ENCODE measurements around the gene DDX42. TPM values are rescaled to one million over a fixed set of nuclear protein-coding genes. Genes with fewer than 3 reads are reported as not detected.

The DDX42 gene
- total and polyA plus RNA-seq, 2 of the 13 experiments (the other 11 are each of a cell fraction or from before 2014, with no cell fraction given) = 87.2 to 92.9 TPM

DNA sequence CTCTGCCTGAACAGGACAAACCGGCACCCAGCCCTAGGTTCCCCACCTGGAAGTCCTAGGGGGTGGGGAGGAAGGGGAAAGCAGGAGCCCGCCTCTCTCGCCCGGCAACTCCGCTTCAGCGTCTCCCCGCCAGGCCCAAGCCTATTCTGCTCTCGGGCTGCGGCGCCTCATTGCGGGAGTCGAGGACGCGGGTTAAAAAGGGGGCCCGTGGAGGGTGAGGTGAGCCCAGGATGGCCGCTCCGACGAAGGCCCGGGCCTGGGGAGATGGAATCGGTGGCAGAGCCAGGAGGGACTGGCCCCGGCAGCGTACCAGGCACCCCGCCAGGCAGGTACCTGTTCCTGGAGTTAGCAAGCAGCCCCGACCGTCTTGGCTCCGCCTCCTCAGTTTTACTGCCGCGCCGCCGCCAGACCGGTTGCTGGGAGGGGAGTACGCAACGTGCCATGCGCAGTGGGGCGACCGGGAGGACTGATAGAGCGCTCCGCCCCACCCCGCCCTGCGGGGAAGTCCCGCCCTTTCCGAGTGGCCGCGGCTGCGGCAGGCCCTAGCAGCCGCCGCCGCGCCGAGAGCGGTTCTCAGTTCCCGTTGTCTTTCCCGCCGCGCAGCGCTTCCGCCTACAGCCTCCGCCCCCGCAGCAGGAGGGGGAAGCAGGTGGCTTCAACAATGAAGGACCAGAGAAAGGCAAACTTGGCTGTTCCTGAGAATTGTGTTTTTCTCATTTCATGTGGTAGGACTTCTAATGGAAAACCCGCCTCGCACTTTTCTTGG is 32.4 kb upstream of the DDX42 start, which contains the start of gene STRADA (continued):
- TF ChIP-seq, protein P1, sequence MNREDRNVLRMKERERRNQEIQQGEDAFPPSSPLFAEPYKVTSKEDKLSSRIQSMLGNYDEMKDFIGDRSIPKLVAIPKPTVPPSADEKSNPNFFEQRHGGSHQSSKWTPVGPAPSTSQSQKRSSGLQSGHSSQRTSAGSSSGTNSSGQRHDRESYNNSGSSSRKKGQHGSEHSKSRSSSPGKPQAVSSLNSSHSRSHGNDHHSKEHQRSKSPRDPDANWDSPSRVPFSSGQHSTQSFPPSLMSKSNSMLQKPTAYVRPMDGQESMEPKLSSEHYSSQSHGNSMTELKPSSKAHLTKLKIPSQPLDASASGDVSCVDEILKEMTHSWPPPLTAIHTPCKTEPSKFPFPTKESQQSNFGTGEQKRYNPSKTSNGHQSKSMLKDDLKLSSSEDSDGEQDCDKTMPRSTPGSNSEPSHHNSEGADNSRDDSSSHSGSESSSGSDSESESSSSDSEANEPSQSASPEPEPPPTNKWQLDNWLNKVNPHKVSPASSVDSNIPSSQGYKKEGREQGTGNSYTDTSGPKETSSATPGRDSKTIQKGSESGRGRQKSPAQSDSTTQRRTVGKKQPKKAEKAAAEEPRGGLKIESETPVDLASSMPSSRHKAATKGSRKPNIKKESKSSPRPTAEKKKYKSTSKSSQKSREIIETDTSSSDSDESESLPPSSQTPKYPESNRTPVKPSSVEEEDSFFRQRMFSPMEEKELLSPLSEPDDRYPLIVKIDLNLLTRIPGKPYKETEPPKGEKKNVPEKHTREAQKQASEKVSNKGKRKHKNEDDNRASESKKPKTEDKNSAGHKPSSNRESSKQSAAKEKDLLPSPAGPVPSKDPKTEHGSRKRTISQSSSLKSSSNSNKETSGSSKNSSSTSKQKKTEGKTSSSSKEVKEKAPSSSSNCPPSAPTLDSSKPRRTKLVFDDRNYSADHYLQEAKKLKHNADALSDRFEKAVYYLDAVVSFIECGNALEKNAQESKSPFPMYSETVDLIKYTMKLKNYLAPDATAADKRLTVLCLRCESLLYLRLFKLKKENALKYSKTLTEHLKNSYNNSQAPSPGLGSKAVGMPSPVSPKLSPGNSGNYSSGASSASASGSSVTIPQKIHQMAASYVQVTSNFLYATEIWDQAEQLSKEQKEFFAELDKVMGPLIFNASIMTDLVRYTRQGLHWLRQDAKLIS (CRISPR knock-in tag; IDR thresholded peaks at IDR 0.05) = no peak
- TF ChIP-seq ATF7 (IDR thresholded peaks at IDR 0.05) (no peak), ATF7 (CRISPR knock-in tag; IDR thresholded peaks at IDR 0.05) (peak; percentile 25; the same call in 1 of the 2 replicates), NFKB2 (CRISPR knock-in tag; IDR thresholded peaks at IDR 0.05; ENCODE audit: borderline replicate concordance) (peak; percentile 69; the same call in 1 of the 2 replicates), GABPB1 (CRISPR knock-in tag; IDR thresholded peaks at IDR 0.05) (peak; percentile 95), ARNT2 (CRISPR knock-in tag; IDR thresholded peaks at IDR 0.05; ENCODE audit: low read depth) (peak; percentile 87; the same call in 1 of the 2 replicates), ZNF784 (CRISPR knock-in tag; IDR thresholded peaks at IDR 0.05; ENCODE audit: borderline replicate concordance) (peak; percentile 94), GTF3A (CRISPR knock-in tag; conservative IDR thresholded peaks at IDR 0.05) (0 out of 2 replicates have a peak, but pooled peaks have one; percentile 88), PTBP1 (IDR thresholded peaks at IDR 0.05; ENCODE audit: low read depth, low read length, poor library complexity, severe bottlenecking) (peak; percentile 65), ZNF782 (CRISPR knock-in tag; IDR thresholded peaks at IDR 0.05; ENCODE audit: borderline replicate concordance) (peak; percentile 91; the same call in 1 of the 2 replicates), MAZ (IDR thresholded peaks at IDR 0.05; ENCODE audit: borderline replicate concordance, low read depth, low read length) (peak; percentile 95), MAZ (CRISPR knock-in tag; IDR thresholded peaks at IDR 0.05; ENCODE audit: low read depth) (peak; percentile 97), ZIK1 (CRISPR knock-in tag; IDR thresholded peaks at IDR 0.05; ENCODE audit: borderline replicate concordance, low read depth) (peak; percentile 45), ZNF687 (CRISPR knock-in tag; IDR thresholded peaks at IDR 0.05) (peak; percentile 94), RBFOX2 (IDR thresholded peaks at IDR 0.05; ENCODE audit: low read depth, low read length) (peak; percentile 89)
- TF ChIP-seq, protein P2, sequence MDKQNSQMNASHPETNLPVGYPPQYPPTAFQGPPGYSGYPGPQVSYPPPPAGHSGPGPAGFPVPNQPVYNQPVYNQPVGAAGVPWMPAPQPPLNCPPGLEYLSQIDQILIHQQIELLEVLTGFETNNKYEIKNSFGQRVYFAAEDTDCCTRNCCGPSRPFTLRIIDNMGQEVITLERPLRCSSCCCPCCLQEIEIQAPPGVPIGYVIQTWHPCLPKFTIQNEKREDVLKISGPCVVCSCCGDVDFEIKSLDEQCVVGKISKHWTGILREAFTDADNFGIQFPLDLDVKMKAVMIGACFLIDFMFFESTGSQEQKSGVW (CRISPR knock-in tag; IDR thresholded peaks at IDR 0.05; ENCODE audit: borderline replicate concordance) = no peak
- TF ChIP-seq, protein P3, sequence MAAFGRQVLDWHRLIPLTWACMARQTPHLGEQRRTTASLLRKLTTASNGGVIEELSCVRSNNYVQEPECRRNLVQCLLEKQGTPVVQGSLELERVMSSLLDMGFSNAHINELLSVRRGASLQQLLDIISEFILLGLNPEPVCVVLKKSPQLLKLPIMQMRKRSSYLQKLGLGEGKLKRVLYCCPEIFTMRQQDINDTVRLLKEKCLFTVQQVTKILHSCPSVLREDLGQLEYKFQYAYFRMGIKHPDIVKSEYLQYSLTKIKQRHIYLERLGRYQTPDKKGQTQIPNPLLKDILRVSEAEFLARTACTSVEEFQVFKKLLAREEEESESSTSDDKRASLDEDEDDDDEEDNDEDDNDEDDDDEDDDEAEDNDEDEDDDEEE (CRISPR knock-in tag; IDR thresholded peaks at IDR 0.05) = peak; percentile 94
